ENCODE measurements around the gene NVL. TPM values are rescaled to one million over a fixed set of nuclear protein-coding genes. Genes with fewer than 3 reads are reported as not detected.

The NVL gene
- total and polyA plus RNA-seq, 8 donors, result 22.4 to 46.5 (median 39.0) TPM

- no peak for TF ChIP-seq CTCF (IDR thresholded peaks at IDR 0.05)
- intact Hi-C loops (cut with DNase I), result no loop called here
- Histone ChIP-seq H3K4me3 (no peak overlapping the region), H3K27me3 (no peaks in the 10 kb centered on the region), H3K9me3 (no peaks in the 10 kb centered on the region), H3K27ac (peak overlapping the region in 1 of 2 donors; percentile 96), H3K36me3 (peaks cover 0 to under 1% of the 10 kb centered on the region in 2 donors), H3K4me1 (peaks cover 4 to 38% of the 10 kb centered on the region in 2 donors)
- ATAC-seq, result no peak
- no peak for DNase-seq
These were observed 148.5 kb downstream of the NVL start for GRCh38 chr1:224181453-224181810.

GRCh38 chr1:224180783-224181452 lies 149.1 kb downstream of the NVL start:
- H3K36me3 ChIP-seq, result no peaks in the 10 kb centered on the region
- ATAC-seq (no peak), DNase-seq (no peak)
- peaks cover 4 to 33% of the 10 kb centered on the region in 2 donors for H3K4me1 ChIP-seq
- no peaks in the 10 kb centered on the region for H3K27me3 ChIP-seq
- H3K27ac ChIP-seq, result no peak overlapping the region
- no peaks in the 10 kb centered on the region for H3K9me3 ChIP-seq
- no peak overlapping the region for H3K4me3 ChIP-seq
- intact Hi-C loops (cut with DNase I), result no loop called here
- TF ChIP-seq CTCF (IDR thresholded peaks at IDR 0.05), result no peak

- intact Hi-C loops (cut with DNase I), result no loop called here
- Histone ChIP-seq H3K36me3 (no peaks in the 10 kb centered on the region), H3K27ac (no peak overlapping the region), H3K27me3 (no peaks in the 10 kb centered on the region), H3K4me1 (peaks cover 0 to 19% of the 10 kb centered on the region in 2 donors), H3K9me3 (no peaks in the 10 kb centered on the region), H3K4me3 (no peak overlapping the region)
- DNase-seq (no peak), ATAC-seq (no peak)
- no peak for TF ChIP-seq CTCF (IDR thresholded peaks at IDR 0.05)
These were observed 151.1 kb downstream of the NVL start for GRCh38 chr1:224178894-224179293.

GRCh38 chr1:224177356-224177999 lies 152.5 kb downstream of the NVL start:
- intact Hi-C loops (cut with DNase I), result no loop called here
- no peak for DNase-seq
- H3K27me3 ChIP-seq, result no peaks in the 10 kb centered on the region
- no peaks in the 10 kb centered on the region for H3K9me3 ChIP-seq
- no peaks in the 10 kb centered on the region for H3K36me3 ChIP-seq
- H3K4me1 ChIP-seq, result peaks cover 0 to 15% of the 10 kb centered on the region in 2 donors
- no peak overlapping the region for H3K4me3 ChIP-seq
- no peak for ATAC-seq
- no peak for TF ChIP-seq CTCF (IDR thresholded peaks at IDR 0.05)
- no peak overlapping the region for H3K27ac ChIP-seq

Small RNA genes within 50 kb of the gene (microRNA-seq; reads per million reads assigned to microRNA genes)
- gene MIR320B2, result 1.8 to 2.8 reads per million in 2 donors

Other genes with a start within 250 kb of the NVL start
- gene FBXO28, start 216.1 kb downstream of the NVL start, total RNA-seq, result 10 to 100 TPM; 26.7 to 27.0 TPM
- gene FBXO28, start 216.1 kb downstream of the NVL start, polyA plus RNA-seq (ENCODE audit: insufficient read length in 6 of 6), result 10 to 100 TPM; 31.0 to 33.6 (median 32.2) TPM
- 10 to 100 TPM; 84.6 to 92.2 TPM for gene DEGS1, start 146.9 kb downstream of the NVL start, total RNA-seq
- gene DEGS1, start 146.9 kb downstream of the NVL start, polyA plus RNA-seq (ENCODE audit: insufficient read length in 6 of 6), result 10 to 100 TPM; 51.2 to 67.4 (median 57.4) TPM
- gene CNIH4, start 26.7 kb upstream of the NVL start, total RNA-seq, result 10 to 100 TPM; 70.8 to 87.4 TPM
- gene CNIH4, start 26.7 kb upstream of the NVL start, polyA plus RNA-seq (ENCODE audit: insufficient read length in 6 of 6), result 10 to 100 TPM; 34.3 to 40.6 (median 38.9) TPM
- 10 to 100 TPM; 84.5 to 86.6 TPM for gene WDR26, start 104.6 kb upstream of the NVL start, total RNA-seq
- gene WDR26, start 104.6 kb upstream of the NVL start, polyA plus RNA-seq (ENCODE audit: insufficient read length in 6 of 6), result 100 to 1,000 TPM in 2 of 6 donors, 10 to 100 TPM in 4; 93.7 to 108 (median 99.9) TPM

Measured in left lung (tissue), 10 donors.